KMS-11 (cell line): ENCODE results near the gene ACOT2.
"Not testable (repeated sequence)": the region's sequence is repeated elsewhere in the genome, so short reads cannot be mapped to it uniquely, and the experiment has no call there.

Source experiments
- H2AFZ ChIP-seq: fragments of 200-600 bp; sonication (generic); 2 replicates; pipeline ENCODE4 v1.6.1; 2016; ENCODE audit warnings: antibody characterized with exemption, mixed run types, low read depth
- H3K27ac ChIP-seq: fragments of 200-600 bp; sonication (generic); 2 replicates; pipeline ENCODE4 v1.6.1; 2016; ENCODE audit warnings: mild to moderate bottlenecking, mixed run types
- H3K27me3 ChIP-seq: fragments of 200-600 bp; sonication (generic); 2 replicates; pipeline ENCODE4 v1.6.1; 2017; ENCODE audit warnings: mild to moderate bottlenecking, low read depth, mixed run types, moderate library complexity; ENCODE audit not compliant: insufficient read depth
- H3K36me3 ChIP-seq: fragments of 200-600 bp; sonication (generic); 2 replicates; pipeline ENCODE4 v1.6.1; 2017; ENCODE audit warnings: mild to moderate bottlenecking, mixed run types; ENCODE audit not compliant: insufficient read depth
- H3K4me1 ChIP-seq: fragments of 200-600 bp; sonication (generic); 2 replicates; pipeline ENCODE4 v1.6.1; 2016; ENCODE audit warnings: mild to moderate bottlenecking, low read depth, mixed run types; ENCODE audit not compliant: poor library complexity, severe bottlenecking
- H3K4me2 ChIP-seq: fragments of 200-600 bp; sonication (generic); 2 replicates; pipeline ENCODE4 v1.7.0; 2016; ENCODE audit warnings: mild to moderate bottlenecking, mixed run types
- H3K4me3 ChIP-seq: fragments of 200-600 bp; sonication (generic); IDR thresholded peaks from 2 replicates; pipeline ENCODE4 v1.6.1; 2017; ENCODE audit warnings: low read depth, low read length, mixed read lengths; ENCODE audit not compliant: insufficient read depth
- H3K79me2 ChIP-seq: fragments of 200-600 bp; sonication (generic); 2 replicates; pipeline ENCODE4 v1.6.1; 2016; ENCODE audit warnings: low read depth, mixed run types; ENCODE audit not compliant: insufficient read depth
- H3K9ac ChIP-seq: fragments of 200-600 bp; sonication (generic); 2 replicates; pipeline ENCODE4 v1.6.1; 2016; ENCODE audit warnings: mild to moderate bottlenecking, mixed run types
- H4K20me1 ChIP-seq: fragments of 200-600 bp; sonication (generic); 2 replicates; pipeline ENCODE4 v1.6.1; 2016; ENCODE audit warnings: mild to moderate bottlenecking, mixed run types; ENCODE audit not compliant: insufficient read depth
- TF ChIP-seq, protein P1 (sequence below): fragments of 200-600 bp; sonication (generic); conservative IDR thresholded peaks from 2 replicates; pipeline ENCODE4 v1.6.1; 2017; ENCODE audit warnings: low read depth, mild to moderate bottlenecking, antibody characterized with exemption, low read length, moderate library complexity, mixed read lengths

The ACOT2 gene

DNA sequence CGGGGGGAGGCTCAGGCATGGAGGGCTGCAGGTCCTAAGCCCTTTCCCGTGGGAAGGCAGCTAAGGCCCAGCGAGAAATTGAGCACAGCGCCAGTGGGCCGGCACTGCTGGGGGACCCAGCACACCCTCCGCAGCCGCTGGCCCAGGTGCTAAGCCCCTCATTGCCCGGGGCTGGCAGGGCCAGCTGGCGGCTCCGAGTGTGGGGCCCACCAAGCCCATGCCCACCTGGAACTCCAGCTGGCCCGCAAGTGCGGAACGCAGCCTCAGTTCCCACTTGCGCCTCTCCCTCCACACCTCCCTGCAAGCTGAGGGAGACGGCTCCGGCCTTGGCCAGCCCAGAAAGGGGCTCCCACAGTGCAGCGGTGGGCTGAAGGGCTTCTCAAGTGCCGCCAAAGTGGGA is 2.6 kb upstream of the ACOT2 start:
- H2AFZ ChIP-seq, H3K4me3 ChIP-seq, H3K27me3 ChIP-seq, H3K4me2 ChIP-seq, H3K4me1 ChIP-seq, H3K36me3 ChIP-seq, H3K27ac ChIP-seq, H3K79me2 ChIP-seq, H4K20me1 ChIP-seq, H3K9ac ChIP-seq: not testable (repeated sequence)

DNA sequence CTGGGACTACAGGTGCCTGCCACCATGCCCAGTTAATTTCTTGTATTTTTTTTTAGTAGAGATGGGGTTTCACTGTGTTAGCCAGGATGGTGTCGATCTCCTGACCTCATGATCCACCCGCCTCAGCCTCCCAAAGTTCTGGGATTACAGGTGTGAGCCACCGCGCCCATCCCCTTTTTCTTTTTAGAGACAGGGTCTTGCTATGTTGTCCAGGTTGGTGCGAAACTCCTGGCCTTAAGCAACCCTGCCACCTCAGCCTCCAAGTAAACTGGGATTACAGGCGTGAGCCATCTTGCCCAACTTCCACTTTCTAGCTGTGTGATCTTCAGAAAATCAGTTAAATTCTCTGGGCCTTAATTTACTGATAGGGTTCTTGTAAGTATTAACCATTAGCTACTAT is 2.1 kb upstream of the ACOT2 start:
- not testable (repeated sequence) for H3K4me3 ChIP-seq

DNA sequence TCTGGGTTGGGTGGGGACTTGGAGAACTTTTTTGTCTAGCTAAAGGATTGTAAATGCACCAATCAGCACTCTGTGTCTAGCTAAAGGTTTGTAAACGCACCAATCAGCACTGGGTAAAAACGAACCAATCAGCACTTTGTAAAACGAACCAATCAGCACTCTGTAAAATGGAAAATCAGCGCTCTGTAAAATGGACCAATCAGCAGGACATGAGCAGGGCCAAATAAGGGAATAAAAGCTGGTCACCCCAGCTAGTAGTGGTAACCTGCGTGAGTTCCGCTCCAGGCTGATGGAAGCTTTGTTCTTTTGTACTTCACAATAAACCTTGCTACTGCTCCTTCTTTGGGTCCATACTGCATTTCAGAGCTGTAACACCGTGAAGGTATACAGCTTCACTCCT is 1.7 kb upstream of the ACOT2 start:
- H3K79me2 ChIP-seq = no peaks in the 10 kb centered on the region
- TF ChIP-seq, protein P1, sequence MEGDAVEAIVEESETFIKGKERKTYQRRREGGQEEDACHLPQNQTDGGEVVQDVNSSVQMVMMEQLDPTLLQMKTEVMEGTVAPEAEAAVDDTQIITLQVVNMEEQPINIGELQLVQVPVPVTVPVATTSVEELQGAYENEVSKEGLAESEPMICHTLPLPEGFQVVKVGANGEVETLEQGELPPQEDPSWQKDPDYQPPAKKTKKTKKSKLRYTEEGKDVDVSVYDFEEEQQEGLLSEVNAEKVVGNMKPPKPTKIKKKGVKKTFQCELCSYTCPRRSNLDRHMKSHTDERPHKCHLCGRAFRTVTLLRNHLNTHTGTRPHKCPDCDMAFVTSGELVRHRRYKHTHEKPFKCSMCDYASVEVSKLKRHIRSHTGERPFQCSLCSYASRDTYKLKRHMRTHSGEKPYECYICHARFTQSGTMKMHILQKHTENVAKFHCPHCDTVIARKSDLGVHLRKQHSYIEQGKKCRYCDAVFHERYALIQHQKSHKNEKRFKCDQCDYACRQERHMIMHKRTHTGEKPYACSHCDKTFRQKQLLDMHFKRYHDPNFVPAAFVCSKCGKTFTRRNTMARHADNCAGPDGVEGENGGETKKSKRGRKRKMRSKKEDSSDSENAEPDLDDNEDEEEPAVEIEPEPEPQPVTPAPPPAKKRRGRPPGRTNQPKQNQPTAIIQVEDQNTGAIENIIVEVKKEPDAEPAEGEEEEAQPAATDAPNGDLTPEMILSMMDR = no peak
- no peak overlapping the region for H3K4me2 ChIP-seq
- no peaks in the 10 kb centered on the region for H4K20me1 ChIP-seq
- H2AFZ ChIP-seq = no peak overlapping the region
- no peaks in the 10 kb centered on the region for H3K4me1 ChIP-seq
- H3K36me3 ChIP-seq = no peaks in the 10 kb centered on the region
- no peak overlapping the region for H3K27ac ChIP-seq
- no peak overlapping the region for H3K9ac ChIP-seq
- H3K27me3 ChIP-seq = no peaks in the 10 kb centered on the region
- no peak overlapping the region for H3K4me3 ChIP-seq

More for the DNA sequence above, 2.1 kb upstream of the ACOT2 start:
- not testable (repeated sequence) for H3K27me3 ChIP-seq, H2AFZ ChIP-seq, H3K9ac ChIP-seq, H3K4me1 ChIP-seq, H3K27ac ChIP-seq, H4K20me1 ChIP-seq, H3K4me2 ChIP-seq, H3K79me2 ChIP-seq, H3K36me3 ChIP-seq

DNA sequence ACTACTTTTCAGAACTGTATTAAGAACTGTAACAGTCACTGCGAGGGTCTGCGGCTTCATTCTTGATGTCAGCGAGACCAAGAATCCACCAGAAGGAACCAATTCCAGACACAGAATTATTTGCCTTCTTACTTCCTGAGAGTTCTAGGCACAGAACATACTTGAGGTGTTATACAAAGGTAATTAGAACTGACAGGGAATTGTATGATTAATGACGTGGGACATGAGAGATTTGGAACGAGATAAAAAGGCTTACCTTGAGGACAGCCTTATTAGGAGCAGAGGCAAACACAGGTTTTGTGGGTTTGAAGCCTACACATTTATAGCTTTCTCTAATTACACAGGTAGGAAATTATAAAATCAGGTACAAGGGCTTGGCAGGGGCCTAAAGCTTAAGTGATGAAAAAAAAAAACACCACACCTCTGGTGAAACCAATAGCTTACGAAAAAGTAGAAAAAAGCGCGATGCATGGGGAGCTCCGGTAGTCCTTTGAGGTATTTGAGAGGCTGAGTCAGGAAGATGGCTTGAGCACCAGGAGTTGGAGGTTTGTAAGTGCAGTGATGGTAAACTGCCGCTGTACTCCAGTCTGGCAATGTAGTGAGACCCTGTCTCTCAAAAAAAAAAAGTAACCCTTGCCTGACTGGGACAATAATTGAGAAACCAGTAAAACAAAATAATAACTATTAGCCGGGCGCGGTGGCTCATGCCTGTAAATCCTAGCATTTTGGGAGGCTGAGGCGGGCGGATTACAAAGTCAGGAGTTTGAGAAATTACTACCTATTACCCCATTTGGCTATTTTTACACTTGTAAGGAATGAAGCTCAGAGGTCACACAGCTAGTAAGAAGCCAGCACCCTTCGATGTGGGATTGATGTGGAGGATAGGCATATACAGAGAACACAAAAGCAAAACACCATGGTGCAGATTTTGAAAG is 795 bp upstream of the ACOT2 start:
- Histone ChIP-seq H3K27me3 (no peaks in the 10 kb centered on the region), H4K20me1 (no peaks in the 10 kb centered on the region), H3K36me3 (no peaks in the 10 kb centered on the region), H3K27ac (no peak overlapping the region; the same call in 1 of the 2 replicates), H3K9ac (peak overlapping the region; percentile 76; the same call in 1 of the 2 replicates), H3K4me1 (no peaks in the 10 kb centered on the region), H3K4me2 (peak overlapping the region; percentile 21; the same call in 1 of the 2 replicates), H3K79me2 (no peaks in the 10 kb centered on the region), H2AFZ (peak overlapping the region; percentile 49), H3K4me3 (no peak overlapping the region)
- TF ChIP-seq, protein P1 = no peak

DNA sequence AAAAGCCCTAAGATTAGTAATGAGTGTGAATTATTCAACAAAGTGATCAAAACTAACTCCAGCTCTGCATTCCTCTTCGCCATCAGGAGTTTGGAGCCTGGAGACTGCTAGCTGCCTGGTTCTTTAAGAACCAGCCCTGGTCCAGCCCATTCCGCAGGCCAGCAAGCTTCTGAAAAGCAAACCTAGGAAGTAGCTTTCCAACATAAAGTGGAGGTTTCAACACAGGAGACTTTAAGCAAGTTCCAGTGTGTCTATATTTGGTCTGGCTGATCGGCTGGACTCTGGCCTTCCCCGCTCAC is 178 bp upstream of the ACOT2 start:
- H3K4me2 ChIP-seq = peak overlapping the region; percentile 21; the same call in 1 of the 2 replicates
- H3K36me3 ChIP-seq, H4K20me1 ChIP-seq, H3K4me3 ChIP-seq, H3K27me3 ChIP-seq, H3K79me2 ChIP-seq, H3K4me1 ChIP-seq: not testable (repeated sequence)
- peak overlapping the region; percentile 49 for H2AFZ ChIP-seq
- peak overlapping the region; percentile 45; the same call in 1 of the 2 replicates for H3K27ac ChIP-seq
- peak overlapping the region; percentile 76 for H3K9ac ChIP-seq

DNA sequence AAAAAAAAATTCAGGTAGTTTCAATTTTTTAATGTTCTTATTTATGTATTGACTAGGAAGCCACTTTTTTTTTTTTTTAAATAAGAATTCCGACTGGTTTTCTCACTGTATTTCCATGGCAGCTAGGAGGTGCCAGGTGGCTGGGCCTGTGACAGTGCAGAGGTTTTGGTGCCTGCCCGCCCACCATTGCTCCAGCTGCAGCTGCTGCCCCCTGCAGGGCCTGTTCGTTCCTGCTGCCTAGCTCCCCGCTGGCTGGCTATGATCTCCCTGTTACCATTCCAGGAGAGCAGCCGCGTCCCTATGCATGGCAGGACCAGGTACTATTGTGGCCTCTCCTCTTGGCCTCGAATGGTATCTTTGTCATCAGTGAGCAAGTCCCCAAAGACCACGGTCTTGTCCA is 1.9 kb downstream of the ACOT2 start:
- H3K4me1 ChIP-seq, H3K4me2 ChIP-seq, H2AFZ ChIP-seq, H3K4me3 ChIP-seq, H3K9ac ChIP-seq, H3K27ac ChIP-seq, H3K36me3 ChIP-seq, H4K20me1 ChIP-seq, H3K79me2 ChIP-seq, H3K27me3 ChIP-seq: not testable (repeated sequence)
- TF ChIP-seq, protein P1 = 0 out of 2 replicates have a peak, but pooled peaks have one; percentile 15

DNA sequence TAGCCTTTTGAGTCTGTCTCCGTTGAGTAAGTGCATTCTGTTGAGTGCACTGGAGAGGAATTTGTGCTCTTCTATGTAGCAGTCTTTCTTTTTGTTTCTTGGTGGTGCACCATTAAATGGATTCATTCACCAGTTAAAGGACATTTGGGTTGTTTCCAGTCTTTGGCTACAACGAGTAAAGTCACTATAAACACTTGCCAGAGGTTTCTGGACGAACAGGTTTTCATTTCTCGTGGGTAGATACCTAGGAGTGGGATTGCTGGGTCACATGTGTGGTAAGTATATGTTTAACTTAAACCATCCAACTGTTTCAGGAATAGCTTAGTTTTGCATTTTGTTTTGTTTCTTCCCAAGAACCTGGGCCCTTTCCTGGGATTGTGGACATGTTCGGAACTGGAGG is 4.0 kb downstream of the ACOT2 start:
- H3K4me3 ChIP-seq, H3K4me2 ChIP-seq, H3K4me1 ChIP-seq, H3K9ac ChIP-seq, H3K27me3 ChIP-seq, H3K27ac ChIP-seq, H2AFZ ChIP-seq, H4K20me1 ChIP-seq, H3K79me2 ChIP-seq, H3K36me3 ChIP-seq: not testable (repeated sequence)

DNA sequence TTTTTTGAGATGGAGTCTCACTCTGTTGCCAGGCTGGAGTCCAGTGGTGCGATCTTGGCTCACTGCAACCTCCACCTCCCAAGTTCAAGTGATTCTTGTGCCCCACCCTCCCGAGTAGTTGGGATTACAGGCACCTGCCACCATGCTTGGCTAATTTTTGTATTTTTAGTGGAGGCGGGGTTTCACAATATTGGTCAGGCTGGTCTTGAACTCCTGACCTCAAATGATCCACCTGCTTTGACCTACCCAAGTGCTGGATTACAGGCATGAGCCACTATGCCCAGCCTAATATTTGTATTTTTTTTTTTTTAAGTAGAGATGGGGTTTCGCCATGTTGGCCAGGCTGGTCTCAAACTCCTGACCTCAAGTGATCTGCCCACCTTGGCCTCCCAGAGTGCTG is 4.7 kb downstream of the ACOT2 start:
- not testable (repeated sequence) for H3K79me2 ChIP-seq, H3K27me3 ChIP-seq, H3K36me3 ChIP-seq, H3K4me3 ChIP-seq, H4K20me1 ChIP-seq, H3K4me1 ChIP-seq, H3K27ac ChIP-seq, H3K4me2 ChIP-seq, H3K9ac ChIP-seq, H2AFZ ChIP-seq
